Measurements from ENCODE around the gene NDUFS8. TPM values are rescaled to one million over a fixed set of nuclear protein-coding genes. Genes with fewer than 3 reads are reported as not detected.

Gene NDUFS8
- total and polyA plus RNA-seq, 9 donors: 67.1 to 108 (median 80.1) TPM

DNA sequence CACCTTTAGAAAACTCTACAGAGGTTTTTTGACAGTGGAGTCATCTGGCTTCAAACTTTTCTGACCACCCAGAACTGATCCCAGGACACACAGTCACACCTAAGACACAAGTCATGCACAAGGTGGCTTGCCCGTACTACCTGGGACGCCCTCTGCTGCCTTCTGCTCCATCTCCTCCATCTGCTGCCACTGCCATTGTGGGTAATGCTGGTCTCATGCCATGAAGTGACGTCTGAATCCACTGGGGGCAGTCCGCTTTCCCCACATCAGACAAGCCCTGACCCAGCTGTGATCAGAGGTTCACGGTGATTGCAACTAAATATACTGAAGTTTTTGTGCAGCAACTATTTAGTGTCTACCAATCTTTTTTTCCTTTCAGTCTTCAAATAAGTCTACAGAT lies 5.4 kb upstream of the NDUFS8 start:
- DNase-seq: no peak
- H3K27ac ChIP-seq (ENCODE audit: low read length): no peak overlapping the region
- no peaks in the 10 kb centered on the region for H3K27me3 ChIP-seq (ENCODE audit: control insufficient read depth, insufficient read depth, low read length)
- no peak overlapping the region for H3K4me3 ChIP-seq (ENCODE audit: low read length)
- no peaks in the 10 kb centered on the region for H3K36me3 ChIP-seq (ENCODE audit: control insufficient read depth, insufficient read depth, low read length)
- WGBS (ENCODE audit: insufficient coverage): 54% methylated on average over 3 of the region's 5 CpGs
- peaks cover 7% of the 10 kb centered on the region for H3K9me3 ChIP-seq (replicated peaks; ENCODE audit: control insufficient read depth, low read depth, low read length)
- peaks cover 6% of the 10 kb centered on the region for H3K4me1 ChIP-seq (ENCODE audit: control insufficient read depth, insufficient read depth, low read length)

DNA sequence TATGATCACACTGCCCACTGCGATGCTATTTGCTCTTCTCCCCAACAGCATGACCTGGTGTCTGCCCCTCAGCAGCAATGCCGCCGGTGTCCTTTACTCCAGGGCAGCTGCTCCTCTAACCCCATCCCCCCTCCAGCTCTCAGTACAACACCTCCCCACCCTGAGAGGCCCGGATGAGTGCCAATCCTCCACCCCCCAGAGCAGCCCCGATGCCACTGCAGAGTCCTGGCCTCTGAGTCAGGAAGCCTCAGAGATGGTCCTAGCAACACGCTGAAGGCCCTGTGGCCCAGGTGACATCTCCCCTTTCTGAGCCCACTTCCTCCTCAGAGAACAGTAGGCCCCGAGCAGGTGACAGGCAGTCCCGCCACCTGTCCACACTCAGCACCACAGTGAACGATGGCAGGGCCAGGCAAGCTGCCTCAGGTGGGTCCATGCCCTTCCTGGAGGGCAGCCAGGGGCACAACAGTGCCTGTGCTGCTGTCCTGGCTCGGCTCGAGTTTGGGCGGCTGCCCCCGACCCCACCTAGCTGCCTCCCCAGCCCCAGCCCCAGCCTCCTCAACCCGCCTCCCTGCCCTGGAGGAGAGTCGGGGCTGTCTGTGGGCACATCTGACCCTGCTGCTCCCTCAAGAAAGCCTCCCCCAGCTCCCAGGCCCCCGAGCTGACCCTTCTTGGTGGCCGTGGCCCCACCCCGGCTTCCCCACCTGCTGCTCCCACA lies 3.9 kb upstream of the NDUFS8 start:
- WGBS (ENCODE audit: insufficient coverage): 84% methylated on average over 17 of the region's 18 CpGs
- Histone ChIP-seq H3K9me3 (replicated peaks; ENCODE audit: control insufficient read depth, low read depth, low read length) (peaks cover 7% of the 10 kb centered on the region), H3K27me3 (ENCODE audit: control insufficient read depth, insufficient read depth, low read length) (no peaks in the 10 kb centered on the region), H3K36me3 (ENCODE audit: control insufficient read depth, insufficient read depth, low read length) (no peaks in the 10 kb centered on the region), H3K27ac (ENCODE audit: low read length) (no peak overlapping the region), H3K4me3 (ENCODE audit: low read length) (no peak overlapping the region), H3K4me1 (ENCODE audit: control insufficient read depth, insufficient read depth, low read length) (peaks cover 13% of the 10 kb centered on the region)
- DNase-seq: no peak

DNA sequence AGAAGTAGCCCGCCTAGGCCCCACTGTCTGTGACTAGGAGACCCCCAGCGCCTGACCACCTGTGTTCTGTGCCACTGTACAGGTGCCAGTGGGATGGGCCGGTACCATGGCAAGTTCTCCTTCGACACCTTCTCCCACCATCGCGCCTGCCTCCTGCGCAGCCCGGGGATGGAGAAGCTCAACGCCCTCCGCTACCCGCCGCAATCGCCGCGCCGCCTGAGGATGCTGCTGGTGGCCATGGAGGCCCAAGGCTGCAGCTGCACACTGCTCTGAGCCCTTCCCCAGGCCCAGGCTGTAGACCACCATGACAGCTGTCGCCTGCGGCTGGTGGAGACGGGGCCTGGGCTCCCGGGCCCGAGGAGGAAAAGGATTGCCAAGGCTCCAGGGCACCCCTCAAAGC lies 2.8 kb upstream of the NDUFS8 start:
- H3K36me3 ChIP-seq (ENCODE audit: control insufficient read depth, insufficient read depth, low read length): peaks cover 5% of the 10 kb centered on the region
- peaks cover 18% of the 10 kb centered on the region for H3K4me1 ChIP-seq (ENCODE audit: control insufficient read depth, insufficient read depth, low read length)
- 91% methylated on average over 21 of the region's 21 CpGs for WGBS (ENCODE audit: insufficient coverage)
- DNase-seq: no peak
- no peaks in the 10 kb centered on the region for H3K27me3 ChIP-seq (ENCODE audit: control insufficient read depth, insufficient read depth, low read length)
- H3K27ac ChIP-seq (ENCODE audit: low read length): no peak overlapping the region
- peaks cover 7% of the 10 kb centered on the region for H3K9me3 ChIP-seq (replicated peaks; ENCODE audit: control insufficient read depth, low read depth, low read length)
- H3K4me3 ChIP-seq (ENCODE audit: low read length): no peak overlapping the region

DNA sequence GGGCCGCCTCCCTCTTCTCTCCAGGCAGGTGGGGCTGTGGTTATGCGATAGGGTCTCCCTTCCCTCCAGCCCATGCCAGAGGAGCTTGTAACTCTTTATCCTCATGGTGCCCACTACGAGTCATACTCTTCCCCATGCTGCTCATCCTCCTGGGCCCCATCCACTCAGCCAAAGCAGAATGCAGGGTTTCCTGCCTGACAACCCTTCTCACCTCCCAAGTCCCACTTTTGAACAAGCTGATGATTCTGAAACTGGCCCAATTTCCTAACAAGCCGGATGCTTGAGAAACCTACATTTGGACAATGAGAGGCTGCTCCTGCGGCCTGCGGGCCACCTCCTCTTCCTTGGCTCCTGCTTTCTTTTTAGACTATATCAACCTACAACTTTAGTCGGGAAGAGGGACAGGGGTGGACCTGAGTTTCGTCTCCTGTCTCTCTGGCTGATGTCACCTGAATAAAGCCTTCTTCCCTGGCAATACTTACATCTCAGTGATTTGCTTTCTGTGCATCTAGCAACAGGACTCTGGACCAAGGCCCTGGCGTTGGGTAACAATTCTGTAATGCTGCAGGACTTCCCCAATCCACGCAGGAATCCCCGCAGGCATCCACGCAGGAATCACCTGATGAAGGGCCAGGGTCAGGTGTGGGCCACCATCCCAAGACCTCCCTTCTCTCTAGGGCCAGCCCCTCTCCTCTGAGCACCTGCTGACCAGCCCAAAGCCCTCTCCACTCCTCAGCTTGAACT lies 1.5 kb upstream of the NDUFS8 start:
- Histone ChIP-seq H3K27me3 (ENCODE audit: control insufficient read depth, insufficient read depth, low read length) (no peaks in the 10 kb centered on the region), H3K27ac (ENCODE audit: low read length) (no peak overlapping the region), H3K4me1 (ENCODE audit: control insufficient read depth, insufficient read depth, low read length) (peaks cover 18% of the 10 kb centered on the region), H3K36me3 (ENCODE audit: control insufficient read depth, insufficient read depth, low read length) (peaks cover 17% of the 10 kb centered on the region), H3K4me3 (ENCODE audit: low read length) (no peak overlapping the region), H3K9me3 (replicated peaks; ENCODE audit: control insufficient read depth, low read depth, low read length) (peaks cover 7% of the 10 kb centered on the region)
- DNase-seq: no peak
- WGBS (ENCODE audit: insufficient coverage): 95% methylated on average over 8 of the region's 12 CpGs

DNA sequence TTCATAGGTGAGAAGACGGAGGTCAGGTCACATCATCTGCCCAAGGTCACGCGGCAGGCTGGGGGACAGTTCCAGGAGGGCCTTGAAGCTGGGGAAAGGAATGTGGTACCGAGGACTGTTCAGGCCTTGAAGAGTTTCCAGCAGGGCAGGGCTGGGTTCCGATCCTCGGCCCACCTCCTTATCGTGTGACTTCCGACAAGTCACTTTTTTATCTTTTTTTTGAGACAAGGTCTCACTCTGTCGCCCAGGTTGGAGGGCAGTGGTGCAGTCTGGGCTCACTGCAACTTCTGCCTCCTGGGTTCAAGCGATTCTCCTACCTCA lies 623 bp downstream of the NDUFS8 start:
- H3K9me3 ChIP-seq (replicated peaks; ENCODE audit: control insufficient read depth, low read depth, low read length): no peaks in the 10 kb centered on the region
- H3K4me3 ChIP-seq (ENCODE audit: low read length): peak overlapping the region; percentile 95
- H3K4me1 ChIP-seq (ENCODE audit: control insufficient read depth, insufficient read depth, low read length): peaks cover 18% of the 10 kb centered on the region
- H3K27me3 ChIP-seq (ENCODE audit: control insufficient read depth, insufficient read depth, low read length): no peaks in the 10 kb centered on the region
- DNase-seq: no peak
- H3K36me3 ChIP-seq (ENCODE audit: control insufficient read depth, insufficient read depth, low read length): peaks cover 33% of the 10 kb centered on the region
- peak overlapping the region; percentile 88 for H3K27ac ChIP-seq (ENCODE audit: low read length)
- WGBS (ENCODE audit: insufficient coverage): 18% methylated on average over 9 of the region's 10 CpGs

DNA sequence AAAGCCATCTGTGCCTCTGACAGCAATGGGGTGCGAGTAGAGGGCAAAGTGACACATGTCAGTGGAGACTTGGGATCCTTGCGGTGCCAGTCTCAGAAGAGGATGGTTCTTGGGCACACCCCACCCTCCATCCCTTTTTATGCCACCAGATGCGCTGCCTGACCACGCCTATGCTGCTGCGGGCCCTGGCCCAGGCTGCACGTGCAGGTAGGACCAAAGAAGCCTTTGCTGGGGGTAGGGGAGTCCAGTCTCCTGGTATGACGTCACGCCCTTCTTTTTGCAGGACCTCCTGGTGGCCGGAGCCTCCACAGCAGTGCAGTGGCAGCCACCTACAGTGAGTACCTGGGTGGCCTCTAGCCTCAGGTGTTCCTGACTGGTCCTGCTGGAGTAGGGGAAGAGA lies 1.5 kb downstream of the NDUFS8 start:
- Histone ChIP-seq H3K4me1 (ENCODE audit: control insufficient read depth, insufficient read depth, low read length) (peaks cover 25% of the 10 kb centered on the region), H3K27ac (ENCODE audit: low read length) (no peak overlapping the region), H3K4me3 (ENCODE audit: low read length) (no peak overlapping the region), H3K27me3 (ENCODE audit: control insufficient read depth, insufficient read depth, low read length) (no peaks in the 10 kb centered on the region), H3K36me3 (ENCODE audit: control insufficient read depth, insufficient read depth, low read length) (peaks cover 39% of the 10 kb centered on the region), H3K9me3 (replicated peaks; ENCODE audit: control insufficient read depth, low read depth, low read length) (no peaks in the 10 kb centered on the region)
- no peak for DNase-seq
- WGBS (ENCODE audit: insufficient coverage): 66% methylated on average over 4 of the region's 9 CpGs

DNA sequence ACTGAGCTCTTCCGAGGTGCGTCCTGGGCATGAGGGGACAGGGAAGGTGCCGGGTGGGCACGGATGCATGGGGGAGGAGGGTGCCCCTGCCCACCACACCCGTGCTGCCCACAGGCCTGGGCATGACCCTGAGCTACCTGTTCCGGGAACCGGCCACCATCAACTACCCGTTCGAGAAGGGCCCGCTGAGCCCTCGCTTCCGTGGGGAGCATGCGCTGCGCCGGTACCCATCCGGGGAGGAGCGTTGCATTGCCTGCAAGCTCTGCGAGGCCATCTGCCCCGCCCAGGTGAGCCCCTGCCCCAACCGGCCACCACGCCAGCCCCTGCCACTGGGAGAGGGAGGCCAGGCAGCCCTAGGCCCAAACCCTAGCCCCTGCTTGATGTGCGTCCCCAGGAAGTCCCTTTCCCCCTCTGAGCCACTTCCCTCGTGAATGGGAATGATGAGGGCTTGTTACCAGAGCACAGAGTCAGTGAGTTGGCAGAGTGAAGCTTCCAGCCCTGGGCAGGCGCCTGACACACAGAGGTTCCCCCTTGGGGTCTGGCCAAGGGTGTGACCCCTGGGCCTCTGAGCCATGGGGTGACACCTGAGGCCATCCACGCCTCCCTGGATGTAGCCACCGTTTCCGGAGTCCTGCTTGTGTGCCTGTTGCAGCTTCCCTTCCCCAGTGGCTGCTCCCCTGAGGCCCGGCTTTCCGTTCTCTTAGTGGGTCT lies 2.7 kb downstream of the NDUFS8 start:
- 91% methylated on average over 27 of the region's 29 CpGs for WGBS (ENCODE audit: insufficient coverage)
- no peaks in the 10 kb centered on the region for H3K27me3 ChIP-seq (ENCODE audit: control insufficient read depth, insufficient read depth, low read length)
- H3K9me3 ChIP-seq (replicated peaks; ENCODE audit: control insufficient read depth, low read depth, low read length): no peaks in the 10 kb centered on the region
- peaks cover 41% of the 10 kb centered on the region for H3K36me3 ChIP-seq (ENCODE audit: control insufficient read depth, insufficient read depth, low read length)
- H3K4me3 ChIP-seq (ENCODE audit: low read length): no peak overlapping the region
- no peak for DNase-seq
- no peak overlapping the region for H3K27ac ChIP-seq (ENCODE audit: low read length)
- peaks cover 35% of the 10 kb centered on the region for H3K4me1 ChIP-seq (ENCODE audit: control insufficient read depth, insufficient read depth, low read length)

DNA sequence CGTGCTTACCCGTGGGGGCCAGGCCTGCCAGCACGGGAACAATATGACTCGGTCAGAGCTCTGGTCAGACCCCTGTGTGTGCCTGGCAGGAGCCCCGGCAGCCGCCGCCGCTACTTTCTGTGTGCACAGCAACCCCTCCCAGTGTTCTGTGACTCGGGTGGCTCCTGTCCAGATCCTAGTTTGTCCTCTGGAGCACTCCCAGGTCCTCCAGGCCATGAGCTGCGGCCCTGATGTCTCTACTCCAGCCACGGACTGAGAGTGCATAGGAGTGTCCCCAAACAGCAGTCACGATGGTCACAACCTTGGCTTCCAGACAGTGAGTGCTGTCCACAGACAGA lies 3.2 kb downstream of the NDUFS8 start:
- Histone ChIP-seq H3K27ac (ENCODE audit: low read length) (no peak overlapping the region), H3K4me3 (ENCODE audit: low read length) (no peak overlapping the region), H3K27me3 (ENCODE audit: control insufficient read depth, insufficient read depth, low read length) (no peaks in the 10 kb centered on the region), H3K36me3 (ENCODE audit: control insufficient read depth, insufficient read depth, low read length) (peaks cover 41% of the 10 kb centered on the region), H3K9me3 (replicated peaks; ENCODE audit: control insufficient read depth, low read depth, low read length) (no peaks in the 10 kb centered on the region), H3K4me1 (ENCODE audit: control insufficient read depth, insufficient read depth, low read length) (peaks cover 40% of the 10 kb centered on the region)
- DNase-seq: no peak
- 90% methylated on average over 12 of the region's 12 CpGs for WGBS (ENCODE audit: insufficient coverage)

DNA sequence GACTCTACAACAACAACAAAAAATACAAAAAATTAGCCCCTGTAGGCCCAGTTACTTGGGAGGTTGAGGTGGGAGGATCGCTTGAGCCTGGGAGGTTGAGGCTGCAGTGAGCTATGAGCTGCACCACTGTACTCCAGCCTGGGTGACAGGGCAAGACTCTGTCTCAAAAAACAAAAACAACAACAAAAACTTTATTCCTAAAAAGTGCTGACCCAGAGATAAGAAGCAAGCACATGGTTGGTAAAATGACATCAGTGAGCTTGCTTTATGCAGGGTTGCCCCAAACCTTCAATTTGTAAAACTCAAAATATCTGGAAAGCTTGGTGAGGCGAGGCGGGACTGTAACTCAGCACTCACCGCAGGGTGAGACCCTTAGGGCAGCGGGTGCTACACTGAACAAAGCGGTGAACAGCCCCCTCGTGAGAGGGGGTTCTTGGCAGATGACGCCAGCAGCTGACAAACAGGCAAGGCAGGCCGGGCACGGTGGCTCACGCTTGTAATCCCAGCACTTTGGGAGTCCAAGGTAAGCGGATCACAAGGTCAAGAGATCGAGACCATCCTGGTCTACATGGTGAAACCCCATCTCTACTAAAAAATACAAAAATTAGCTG lies 4.9 kb downstream of the NDUFS8 start:
- Histone ChIP-seq H3K27me3 (ENCODE audit: control insufficient read depth, insufficient read depth, low read length) (no peaks in the 10 kb centered on the region), H3K4me3 (ENCODE audit: low read length) (no peak overlapping the region), H3K9me3 (replicated peaks; ENCODE audit: control insufficient read depth, low read depth, low read length) (no peaks in the 10 kb centered on the region), H3K36me3 (ENCODE audit: control insufficient read depth, insufficient read depth, low read length) (peaks cover 41% of the 10 kb centered on the region), H3K27ac (ENCODE audit: low read length) (no peak overlapping the region), H3K4me1 (ENCODE audit: control insufficient read depth, insufficient read depth, low read length) (peaks cover 50% of the 10 kb centered on the region)
- DNase-seq: no peak
- 87% methylated on average over 10 of the region's 13 CpGs for WGBS (ENCODE audit: insufficient coverage)

DNA sequence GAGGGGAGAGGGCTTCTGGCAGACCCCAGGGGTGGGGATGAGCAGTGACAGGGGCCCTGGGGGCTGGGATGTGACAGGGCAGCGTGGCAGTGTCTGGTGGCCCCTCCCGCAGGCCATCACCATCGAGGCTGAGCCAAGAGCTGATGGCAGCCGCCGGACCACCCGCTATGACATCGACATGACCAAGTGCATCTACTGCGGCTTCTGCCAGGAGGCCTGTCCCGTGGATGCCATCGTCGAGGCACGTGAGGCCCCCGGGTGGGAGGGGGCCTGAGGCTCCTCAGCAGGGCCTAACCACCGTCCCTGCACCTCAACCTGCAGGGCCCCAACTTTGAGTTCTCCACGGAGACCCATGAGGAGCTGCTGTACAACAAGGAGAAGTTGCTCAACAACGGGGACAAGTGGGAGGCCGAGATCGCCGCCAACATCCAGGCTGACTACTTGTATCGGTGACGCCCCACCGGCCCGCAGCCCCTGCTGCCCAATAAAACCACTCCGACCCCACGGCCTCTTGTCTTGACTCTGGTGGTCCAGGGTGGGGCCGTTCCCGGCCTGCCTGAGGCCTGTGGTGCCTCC lies 5.7 kb downstream of the NDUFS8 start:
- H3K36me3 ChIP-seq (ENCODE audit: control insufficient read depth, insufficient read depth, low read length): peaks cover 41% of the 10 kb centered on the region
- no peaks in the 10 kb centered on the region for H3K27me3 ChIP-seq (ENCODE audit: control insufficient read depth, insufficient read depth, low read length)
- no peaks in the 10 kb centered on the region for H3K9me3 ChIP-seq (replicated peaks; ENCODE audit: control insufficient read depth, low read depth, low read length)
- H3K27ac ChIP-seq (ENCODE audit: low read length): peak overlapping the region; percentile 71
- 81% methylated on average over 27 of the region's 27 CpGs for WGBS (ENCODE audit: insufficient coverage)
- peaks cover 54% of the 10 kb centered on the region for H3K4me1 ChIP-seq (ENCODE audit: control insufficient read depth, insufficient read depth, low read length)
- no peak for DNase-seq
- H3K4me3 ChIP-seq (ENCODE audit: low read length): no peak overlapping the region
